SK-N-MC (cell line): ENCODE measurements around the gene TUNAR.

Experiments
- EZH2 ChIP-seq: fragments of 200-600 bp; sonication (generic); IDR thresholded peaks from one replicate; pipeline ENCODE4 v1.6.1; 2017; ENCODE audit warnings: antibody characterized with exemption
- FOXP2 ChIP-seq: optimal IDR thresholded peaks from 2 replicates; pipeline ENCODE3; 2011; ENCODE audit warnings: mild to moderate bottlenecking, moderate library complexity; ENCODE audit not compliant: insufficient read depth; ENCODE audit errors: extremely low read length, control extremely low read depth
- POLR2AphosphoS5 ChIP-seq: IDR thresholded peaks from 2 replicates; pipeline ENCODE4 v1.6.1; 2012; ENCODE audit warnings: mild to moderate bottlenecking, low read depth, low read length, borderline replicate concordance

DNA sequence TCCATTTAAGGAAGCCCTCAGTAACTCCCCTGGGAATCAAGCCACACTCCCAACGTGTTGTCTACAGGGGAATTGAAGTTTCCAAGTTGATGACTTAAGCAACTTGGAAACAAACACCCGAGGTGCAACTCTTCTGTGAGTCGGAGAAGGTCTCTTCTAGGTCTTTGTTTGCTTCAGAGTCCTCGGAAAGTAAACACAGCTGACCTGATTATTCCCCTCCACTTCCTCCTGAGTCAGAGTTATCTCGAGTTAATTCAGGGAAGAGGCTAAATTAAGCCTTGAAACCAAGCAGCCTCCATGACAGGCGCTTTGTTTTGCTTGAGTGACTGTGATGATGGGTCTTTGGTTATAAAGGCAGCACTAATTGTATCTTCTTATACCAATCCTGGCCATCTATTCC is 41.8 kb downstream of the TUNAR start:
- TF ChIP-seq POLR2AphosphoS5 (no peak), EZH2 (no peak), FOXP2 (no peak)
